HG02759 (cell line): ENCODE results near the gene TAF4.
"Not testable (repeated sequence)": the region's sequence is repeated elsewhere in the genome, so short reads cannot be mapped to it uniquely, and the experiment has no call there.

Experiments used
- ATAC-seq: cut with Tn5 transposase; IDR thresholded peaks from one replicate; pipeline ENCODE4 v1.9.1; 2021; ENCODE audit warnings: mild to moderate bottlenecking, moderate library complexity; ENCODE audit not compliant: unreplicated experiment

The TAF4 gene

DNA sequence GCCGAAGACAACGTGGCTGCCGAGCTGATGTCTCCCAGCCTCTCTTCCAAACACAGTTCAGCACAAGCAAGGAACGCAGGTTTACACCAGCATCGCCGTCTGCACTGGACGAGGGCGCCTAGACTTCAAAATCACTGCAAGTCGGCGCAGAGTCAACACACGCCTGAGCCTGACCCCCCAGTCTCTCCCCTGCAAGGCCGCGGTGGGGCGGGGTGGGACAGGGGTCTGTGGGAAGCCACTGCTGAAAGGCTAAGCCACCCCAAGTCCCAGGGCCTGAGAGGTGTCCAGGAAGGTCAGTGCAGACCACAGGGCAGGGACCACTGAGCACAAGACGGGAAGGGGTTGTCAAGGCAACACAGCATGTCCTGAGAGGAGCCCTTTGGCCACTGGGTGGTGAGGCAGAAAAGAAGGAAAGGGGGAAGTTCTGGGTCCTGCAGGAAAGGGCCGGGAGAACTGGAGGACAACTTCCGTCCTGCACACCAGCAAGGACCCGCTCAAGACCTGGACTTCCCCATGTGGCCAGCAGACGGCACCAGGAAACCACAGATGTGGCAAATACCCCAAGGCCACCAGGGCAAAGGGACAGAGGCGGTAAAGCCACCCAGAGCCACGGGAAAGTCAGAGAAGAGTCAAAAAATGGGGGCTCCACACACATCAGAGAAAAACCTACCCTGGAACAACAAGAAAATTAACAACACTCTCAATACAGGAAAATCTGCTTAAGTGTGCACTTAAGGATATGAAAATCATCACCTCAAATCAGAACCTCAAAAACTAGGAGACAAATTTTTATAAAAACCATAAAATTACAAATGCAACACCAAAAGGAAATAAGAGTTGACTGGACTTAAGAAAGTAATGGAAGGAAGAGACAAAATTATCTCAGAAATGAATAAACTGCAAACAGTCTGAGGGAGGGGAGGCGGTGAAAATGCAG is 84.8 kb downstream of the TAF4 start:
- ATAC-seq, result no peak

DNA sequence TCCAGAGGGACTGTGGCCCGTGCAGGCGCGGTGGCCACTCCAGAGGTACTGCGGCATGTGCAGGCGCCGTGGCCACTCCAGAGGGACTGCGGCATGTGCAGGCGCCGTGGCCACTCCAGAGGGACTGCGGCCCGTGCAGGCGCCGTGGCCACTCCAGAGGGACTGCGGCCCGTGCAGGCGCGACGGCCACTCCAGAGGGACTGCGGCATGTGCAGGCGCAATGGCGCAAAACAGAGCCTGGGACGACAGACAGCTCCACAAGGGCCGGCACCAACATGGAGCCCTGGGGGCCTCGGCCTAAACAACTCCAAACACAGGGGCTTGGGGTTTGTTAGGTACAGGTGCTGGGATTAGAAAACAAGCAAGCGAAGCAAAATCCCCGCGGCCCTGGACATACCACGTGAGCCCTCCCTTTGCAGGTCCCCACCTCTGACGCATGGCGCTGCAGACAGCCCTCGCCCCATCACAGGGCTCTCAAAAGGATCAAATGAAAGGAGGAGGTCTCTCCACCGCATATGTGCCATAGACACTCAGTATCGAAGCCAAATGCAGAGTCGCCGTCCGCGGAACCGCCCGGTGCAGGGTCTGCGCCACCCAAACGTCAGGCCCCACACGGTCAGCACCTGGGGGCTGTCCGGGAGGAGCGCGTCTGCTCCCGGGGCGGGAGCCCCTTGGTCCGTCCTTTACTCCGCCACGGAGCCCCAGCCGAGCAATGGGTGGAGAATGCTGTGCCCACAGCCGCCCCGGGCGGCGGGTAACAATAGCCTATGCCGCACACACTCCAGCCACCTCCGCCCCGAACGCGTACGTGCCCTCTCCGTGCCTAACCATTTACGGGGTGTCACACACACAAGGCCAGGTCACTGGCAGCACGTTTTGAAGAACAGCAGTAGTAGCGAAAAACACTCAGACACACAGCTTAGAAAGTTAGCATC is 85.7 kb downstream of the TAF4 start:
- no peak for ATAC-seq

DNA sequence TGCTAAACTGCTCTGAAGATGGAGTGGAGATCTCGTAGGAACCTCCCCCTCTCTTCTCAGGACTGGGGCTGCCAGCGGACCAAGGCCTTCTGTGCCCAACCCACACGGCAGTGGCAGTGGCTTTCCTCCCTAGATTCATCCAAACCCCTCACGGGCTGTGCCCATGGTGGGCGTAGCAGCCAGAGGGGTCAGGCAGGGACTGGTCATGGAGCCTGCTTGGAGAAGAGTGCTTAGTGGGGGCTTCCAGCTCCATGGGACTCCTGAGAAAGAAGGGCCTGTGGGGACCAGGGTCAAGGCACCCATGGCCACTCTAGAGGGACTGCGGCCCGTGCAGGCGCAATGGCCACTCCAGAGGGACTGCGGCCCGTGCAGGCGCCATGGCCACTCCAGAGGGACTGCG is 86.6 kb downstream of the TAF4 start:
- ATAC-seq, result no peak

DNA sequence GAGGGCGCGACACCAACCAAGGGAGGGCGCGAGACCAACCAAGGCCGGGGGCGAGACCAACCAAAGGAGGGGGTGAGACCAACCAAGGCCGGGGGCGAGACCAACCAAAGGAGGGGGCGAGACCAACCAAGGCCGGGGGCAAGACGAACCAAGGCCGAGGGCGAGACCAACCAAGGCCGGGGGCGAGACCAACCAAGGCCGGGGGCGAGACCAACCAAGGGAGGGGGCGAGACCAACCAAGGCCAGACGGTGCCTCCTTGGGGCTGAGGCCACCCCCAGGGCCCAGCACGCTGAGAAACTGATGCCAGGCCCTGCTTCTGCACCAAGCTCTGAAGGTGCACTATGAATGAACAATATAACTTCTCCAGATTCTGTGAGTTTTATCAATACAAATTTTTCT is 87.2 kb downstream of the TAF4 start:
- ATAC-seq, result no peak

DNA sequence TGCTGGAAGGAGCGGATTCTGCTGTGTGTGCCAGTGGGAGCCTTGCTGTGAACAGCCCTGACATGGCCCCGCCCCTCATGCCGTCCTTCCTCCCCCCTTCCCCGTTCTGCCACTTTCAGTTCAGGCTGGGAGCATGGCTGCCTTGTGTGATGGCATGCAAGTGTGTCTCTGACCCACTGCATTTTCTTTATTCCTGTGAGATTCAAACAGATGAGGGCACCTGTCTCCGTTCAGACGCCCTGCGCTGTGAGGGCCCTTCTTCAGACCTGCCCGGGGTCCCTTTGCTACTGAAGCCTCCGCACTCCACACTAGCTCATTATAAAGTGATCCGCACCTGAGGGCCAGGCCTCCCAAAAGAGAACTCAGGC is 88.3 kb downstream of the TAF4 start:
- ATAC-seq, result no peak

DNA sequence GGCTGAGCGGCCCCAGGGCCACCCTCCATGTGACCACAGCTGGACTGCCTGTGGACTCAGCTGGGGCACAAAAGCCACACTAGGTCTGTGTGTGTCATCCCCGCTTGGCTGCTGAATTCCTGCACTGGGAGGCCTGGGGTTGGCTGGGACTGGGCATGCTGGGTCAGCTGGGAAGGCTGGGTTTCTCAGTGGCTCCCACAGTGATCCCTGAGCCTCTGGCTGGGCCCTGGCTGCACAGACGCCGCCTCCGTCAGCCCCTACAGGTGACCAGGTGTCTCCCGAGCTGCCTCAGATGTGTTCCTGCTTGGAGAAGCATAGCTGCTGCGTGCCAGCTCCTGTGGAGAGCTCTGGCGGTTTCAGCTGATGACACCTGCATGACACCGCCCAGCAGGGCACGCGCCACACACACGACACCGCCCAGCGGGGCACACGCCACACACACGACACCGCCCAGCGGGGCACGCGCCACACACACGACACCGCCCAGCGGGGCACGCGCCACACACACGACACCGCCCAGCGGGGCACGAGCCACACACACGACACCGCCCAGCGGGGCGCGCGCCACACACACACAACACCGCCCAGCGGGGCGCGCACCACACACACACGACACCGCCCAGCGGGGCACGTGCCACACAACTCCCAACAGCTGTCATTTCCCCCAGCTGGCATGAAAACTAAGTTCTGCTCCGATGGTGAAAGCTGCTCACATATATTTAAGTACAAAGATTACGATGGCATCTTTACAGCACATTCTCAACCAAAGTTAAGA is 88.8 kb downstream of the TAF4 start:
- no peak for ATAC-seq

DNA sequence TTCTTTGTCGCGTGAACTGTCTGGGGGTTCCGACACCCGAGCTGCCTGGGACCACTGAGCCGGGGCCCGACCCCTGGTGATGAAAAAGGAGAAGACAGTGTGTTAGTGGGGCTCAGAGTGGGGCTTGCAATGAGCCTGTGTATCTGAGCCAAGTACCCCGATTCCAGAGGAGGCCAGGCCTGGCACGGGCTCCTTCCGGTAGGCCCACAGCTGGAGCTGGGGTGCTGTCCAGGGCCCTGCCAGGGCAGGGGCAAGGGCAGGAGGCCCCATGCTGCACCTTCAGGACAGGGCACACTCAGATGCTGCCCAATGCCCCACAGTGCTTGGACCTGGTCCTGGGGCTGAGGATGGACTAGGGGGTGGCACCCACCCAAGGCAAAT is 89.4 kb downstream of the TAF4 start:
- ATAC-seq, result no peak

DNA sequence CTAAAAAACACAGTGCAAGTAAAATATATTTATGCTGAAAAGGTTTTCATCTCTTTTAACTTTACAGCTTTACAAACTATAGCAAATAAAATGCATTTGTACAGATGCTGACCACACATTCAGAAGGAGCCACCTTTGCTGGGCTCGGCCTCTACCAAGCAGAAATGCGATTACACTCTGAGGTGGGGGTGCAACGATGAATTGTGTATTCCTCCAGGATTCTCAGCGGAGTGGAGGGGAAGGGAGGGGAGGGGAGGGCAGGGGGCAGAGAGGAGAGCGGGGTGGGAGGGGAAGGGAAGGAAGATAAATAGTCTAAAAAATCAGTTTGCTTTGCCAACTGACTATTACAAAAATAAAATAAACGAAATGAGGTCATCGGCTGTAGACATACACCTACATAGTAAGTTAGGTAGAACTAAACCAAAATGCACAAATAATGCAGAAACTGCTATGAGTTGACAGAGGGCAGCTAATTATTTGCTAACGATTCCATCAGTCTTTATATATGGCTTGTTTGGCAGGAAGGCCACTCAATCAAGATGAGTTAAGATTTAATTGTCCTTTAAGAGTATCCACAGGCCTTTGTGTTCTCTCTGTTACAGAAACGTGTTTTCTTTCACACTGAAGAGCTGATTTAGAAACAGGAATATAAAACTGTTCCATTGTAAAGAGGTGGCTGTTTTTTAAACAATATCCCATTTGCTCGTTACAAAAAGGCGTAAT is 90.1 kb downstream of the TAF4 start:
- ATAC-seq, result no peak

DNA sequence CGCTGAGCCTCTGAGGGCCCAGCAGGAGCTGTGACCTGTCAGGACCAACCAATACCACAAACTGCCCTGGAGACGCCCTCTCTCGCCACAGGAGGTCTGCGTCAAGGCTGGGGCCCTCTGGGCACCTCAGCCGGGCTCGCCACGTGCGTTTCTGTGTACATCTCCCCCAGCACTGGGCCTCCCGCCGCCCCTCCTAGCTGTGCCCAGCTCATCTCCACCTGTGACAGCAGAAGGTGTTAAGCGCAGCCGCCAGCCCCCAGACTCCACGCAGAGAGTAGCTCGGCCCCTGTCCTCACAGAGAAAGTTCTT is 91.4 kb downstream of the TAF4 start:
- ATAC-seq, result no peak

DNA sequence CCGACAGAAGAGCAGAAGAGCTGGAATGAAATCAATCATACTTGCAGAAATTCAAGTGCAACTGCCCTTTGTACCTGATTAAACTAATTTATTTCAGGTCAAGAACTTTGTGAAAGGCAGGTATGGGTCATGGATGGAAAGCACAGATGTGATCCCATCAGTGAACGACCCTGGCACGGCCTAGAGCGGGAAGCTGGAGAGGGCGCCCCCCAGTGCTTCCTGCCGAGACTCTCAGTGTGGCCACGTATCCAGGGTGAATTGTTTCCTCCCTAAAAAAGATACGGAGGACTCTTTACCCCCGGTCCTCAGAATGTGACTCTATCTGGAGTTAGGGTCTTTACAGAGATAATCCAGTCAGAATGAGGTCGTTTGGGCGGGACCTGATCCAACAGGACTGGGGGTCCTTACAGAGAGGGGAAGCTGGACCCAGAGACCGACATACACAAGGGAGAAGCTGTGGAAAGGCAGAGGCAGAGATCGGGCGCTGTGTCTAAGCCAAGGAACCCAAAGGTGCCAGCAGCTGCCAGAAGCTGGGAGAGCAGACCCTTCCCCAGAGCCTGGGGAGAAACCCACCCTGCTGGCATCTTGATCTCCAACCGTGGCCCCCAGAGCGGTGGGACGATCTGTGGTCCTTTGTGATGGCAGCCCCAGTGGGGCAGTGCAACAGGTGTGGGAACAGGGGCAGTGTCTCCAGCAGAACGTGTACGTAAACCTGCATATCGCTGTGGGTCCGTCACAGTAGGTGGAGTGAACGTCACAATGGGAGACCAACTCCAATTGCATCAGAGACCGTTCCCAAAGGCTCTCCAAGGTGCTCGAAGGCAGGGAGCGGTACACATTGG is 91.9 kb downstream of the TAF4 start:
- ATAC-seq, result no peak

DNA sequence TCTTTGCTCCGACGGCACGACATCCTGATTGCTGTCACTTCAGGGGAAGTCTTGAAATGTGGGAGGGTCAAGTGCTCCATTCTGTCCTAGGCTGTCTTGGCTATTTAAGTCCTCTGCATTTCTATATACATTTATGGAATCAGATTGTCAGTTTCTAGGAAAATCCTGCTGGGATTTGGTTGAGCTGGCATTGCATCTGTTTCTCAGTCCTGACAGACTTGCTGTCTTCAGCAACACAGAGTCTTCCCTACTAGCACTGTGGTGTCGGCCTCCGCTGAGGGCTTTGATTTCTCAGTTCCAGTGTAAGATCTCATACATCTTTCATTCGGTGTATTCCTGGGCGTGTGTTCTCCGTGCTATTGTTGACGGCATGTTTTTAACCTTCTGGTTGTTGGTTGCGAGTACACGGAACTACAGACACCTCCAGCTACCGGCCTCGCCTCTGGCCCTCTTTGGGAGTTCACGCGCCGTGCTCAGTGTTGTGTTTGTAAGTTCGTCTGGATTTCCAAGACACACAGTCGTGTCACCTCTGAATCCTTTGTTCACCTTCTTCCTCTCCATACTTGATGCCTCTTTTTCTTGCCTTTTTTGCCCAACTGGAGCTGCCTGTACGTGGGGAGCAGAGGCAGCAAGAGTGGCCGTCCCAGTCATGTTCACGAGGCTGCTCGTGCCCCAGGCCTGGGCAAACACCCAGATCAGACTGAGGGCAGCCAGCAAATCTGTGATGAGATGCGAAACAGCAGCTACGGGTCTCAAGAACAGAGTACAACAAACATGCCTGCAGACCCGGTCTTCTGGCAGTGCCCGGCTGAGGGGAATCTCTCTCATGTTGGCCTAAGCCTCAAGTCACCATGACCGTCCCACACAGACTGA is 92.8 kb downstream of the TAF4 start:
- ATAC-seq, result no peak

DNA sequence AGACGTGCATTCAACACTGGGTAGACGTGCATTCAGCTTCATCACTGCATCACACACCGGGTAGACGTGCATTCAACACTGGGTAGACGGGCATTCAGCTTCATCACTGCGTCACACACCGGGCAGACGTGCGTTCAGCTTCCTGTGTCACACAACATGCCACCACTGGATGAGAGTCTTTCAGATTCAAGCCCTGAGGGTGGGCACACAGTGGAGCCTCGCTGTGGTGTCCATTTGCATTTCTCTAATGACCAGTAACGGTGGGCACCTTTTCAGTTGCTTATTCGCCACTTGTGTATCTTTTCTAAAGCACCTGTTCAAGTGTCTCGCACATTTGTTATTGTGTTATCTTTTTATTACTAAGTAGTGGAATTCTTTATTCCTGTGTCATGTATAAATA is 94.1 kb downstream of the TAF4 start:
- not testable (repeated sequence) for ATAC-seq

DNA sequence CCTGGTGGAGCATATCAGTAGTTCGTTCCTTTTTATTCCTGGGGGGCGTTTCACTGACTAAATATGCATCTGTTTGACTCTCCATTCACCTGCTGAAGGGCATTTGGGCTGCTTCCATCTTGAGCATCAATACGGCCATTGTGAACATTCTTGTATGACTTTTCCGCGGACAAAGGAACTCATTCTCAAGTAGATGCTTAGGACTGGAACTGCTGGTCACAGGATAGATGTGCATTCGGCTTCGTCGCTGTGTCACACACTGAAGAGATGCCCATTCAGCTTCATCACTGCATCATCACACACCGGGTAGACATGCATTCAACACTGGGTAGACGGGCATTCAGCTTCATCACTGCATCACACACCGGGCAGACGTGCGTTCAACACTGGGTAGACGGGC is 95.3 kb downstream of the TAF4 start:
- ATAC-seq, result no peak

DNA sequence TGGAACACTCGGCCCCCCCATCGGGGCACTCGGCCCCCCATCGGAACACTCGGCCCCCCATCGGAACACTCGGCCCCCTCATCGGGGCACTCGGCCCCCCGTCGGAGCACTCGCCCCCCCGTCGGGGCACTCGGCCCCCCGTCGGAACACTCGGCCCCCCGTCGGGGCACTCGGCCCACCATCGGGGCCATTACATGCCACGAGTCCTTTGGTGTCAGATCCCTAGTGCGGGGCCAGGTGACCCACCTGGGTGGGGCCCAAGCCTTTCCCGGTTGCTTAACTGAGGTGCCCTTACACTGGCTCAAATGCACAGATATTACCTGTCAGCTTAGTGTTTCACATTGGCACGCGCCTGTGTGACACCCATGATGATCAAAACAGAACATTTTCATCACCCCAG is 95.9 kb downstream of the TAF4 start:
- no peak for ATAC-seq

DNA sequence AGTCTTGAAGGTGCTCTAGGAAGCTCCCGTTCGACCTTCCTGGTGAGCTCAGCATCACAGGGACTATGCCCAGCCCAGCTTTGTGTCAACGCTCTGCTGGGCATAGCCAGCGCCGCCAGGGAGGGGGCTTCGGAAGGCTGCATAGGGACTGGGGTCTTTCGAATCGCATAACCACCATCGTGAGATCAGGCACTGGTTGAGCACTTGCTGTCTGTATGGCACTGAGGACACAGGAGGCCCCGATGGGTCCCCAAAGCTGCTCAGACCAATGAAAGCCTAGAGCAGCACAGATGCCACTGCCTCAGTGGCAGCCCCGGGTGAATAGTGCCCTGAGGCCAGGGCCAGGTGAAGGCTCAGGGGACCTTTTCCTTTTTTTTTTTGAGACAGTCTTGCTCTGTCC is 96.7 kb downstream of the TAF4 start:
- no peak for ATAC-seq

DNA sequence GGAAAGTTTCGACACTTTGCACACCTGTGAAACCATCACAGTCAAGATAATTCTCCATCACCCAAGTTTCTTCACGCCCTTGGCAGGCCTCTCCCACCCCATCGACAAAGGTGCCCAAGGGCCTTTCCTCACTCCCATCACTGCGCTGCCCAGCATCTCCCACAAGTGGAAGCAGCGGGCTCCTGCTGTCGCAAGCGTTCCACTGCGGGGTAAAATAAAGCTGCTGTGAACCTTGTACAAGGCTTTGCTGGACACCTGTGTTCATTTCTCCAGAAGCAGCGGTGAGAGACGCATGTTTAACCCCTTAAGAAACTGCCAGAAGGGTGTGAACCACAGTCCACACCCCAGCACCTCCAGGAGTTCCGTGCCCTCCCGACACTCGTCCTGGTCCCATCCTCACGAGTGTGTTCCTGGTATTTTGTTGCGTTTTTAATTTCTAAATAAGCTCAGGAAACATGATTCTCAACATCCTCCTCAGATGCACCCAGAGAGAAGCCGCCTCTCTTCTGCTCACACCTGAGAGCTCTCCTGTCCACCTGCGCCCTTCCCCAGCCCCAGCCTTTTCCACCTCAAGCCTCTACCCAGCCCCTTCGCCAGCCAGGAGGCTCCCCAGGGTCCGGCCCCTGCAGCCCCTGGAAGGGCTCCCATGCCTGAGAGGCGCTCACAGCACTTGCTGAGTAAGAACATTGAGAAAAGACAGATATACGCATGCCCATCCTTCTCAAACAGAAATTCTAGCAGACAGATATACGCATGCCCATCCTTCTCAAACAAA is 97.5 kb downstream of the TAF4 start:
- ATAC-seq, result no peak

DNA sequence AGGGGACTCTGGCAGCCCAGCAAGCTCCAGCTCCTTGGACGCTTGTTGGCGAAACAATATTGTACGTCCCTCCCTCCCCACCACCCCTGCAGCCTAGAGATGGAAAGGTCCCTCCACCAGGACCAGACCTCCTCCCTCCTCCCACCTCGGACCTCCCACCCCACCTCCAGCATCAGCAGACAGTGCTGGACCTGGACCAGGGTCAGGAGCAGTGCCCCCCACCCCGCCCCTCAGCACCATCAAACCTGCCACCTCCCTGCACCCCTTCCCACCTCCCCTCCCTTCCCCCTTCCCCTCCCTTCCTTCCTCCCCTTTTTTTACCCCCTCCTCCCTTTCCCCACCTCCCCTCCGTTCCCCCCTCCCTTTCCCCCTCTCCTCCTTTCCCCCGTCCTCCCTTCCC is 98.4 kb downstream of the TAF4 start:
- ATAC-seq, result no peak
